Activated naive CD8-positive, alpha-beta T cell treated with anti-CD3 and anti-CD28 coated beads, Interleukin-2, amount 50 U/mL, for 16 hours (primary cell): ENCODE results near the gene KCNH5.
"Not testable (repeated sequence)": the region's sequence is repeated elsewhere in the genome, so short reads cannot be mapped to it uniquely, and the experiment has no call there.

ENCODE experiments used
- DNase-seq: peaks from one replicate; pipeline ENCODE4 v3.0.0-alpha.2; 2020; ENCODE audit warnings: low read depth, low spot score

Gene KCNH5

GRCh38 chr14:62885451-62885850 lies 159.8 kb downstream of the KCNH5 start:
- no peak for DNase-seq

DNA sequence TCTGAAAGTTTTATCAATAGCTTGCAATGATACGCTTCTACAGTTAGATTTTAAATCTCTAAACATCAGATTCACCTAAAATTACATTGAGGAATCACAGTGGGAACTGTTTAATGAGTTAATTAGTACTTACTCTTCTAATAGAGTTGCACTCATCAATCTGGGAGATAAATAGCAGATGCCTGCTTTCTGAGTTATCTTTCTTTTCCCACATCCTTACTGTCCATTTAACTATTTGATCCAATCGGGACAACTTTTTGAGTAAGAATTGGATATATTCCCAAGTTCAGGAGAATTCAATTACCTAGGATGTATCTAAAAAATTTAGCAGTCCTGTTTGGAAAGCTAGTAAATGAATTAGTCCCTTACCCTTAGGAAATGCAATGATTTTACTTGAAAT lies 162.3 kb downstream of the KCNH5 start:
- DNase-seq, result no peak

- no peak for DNase-seq
Observed at GRCh38 chr14:62866376-62866775, 178.9 kb downstream of the KCNH5 start.

GRCh38 chr14:62864588-62864987 lies 180.7 kb downstream of the KCNH5 start:
- DNase-seq, result no peak

DNA sequence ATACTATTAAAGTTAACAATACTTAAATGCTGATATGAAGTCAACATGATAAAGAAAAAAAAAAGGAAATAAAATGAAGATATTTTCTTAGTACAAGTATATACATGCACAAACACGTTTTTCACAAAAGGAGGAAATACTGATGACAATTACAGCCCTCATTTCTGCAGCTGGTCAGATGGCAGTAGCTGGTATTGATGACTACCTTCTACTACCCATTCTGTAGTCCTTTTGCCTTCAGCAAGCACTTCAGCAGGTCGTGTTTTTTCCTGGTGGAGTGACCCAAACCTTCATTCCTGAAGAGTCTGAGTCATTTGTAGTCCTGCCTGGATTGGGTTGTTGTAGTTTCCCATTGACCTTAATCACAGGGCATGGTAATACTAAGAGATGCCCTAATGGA lies 187.2 kb downstream of the KCNH5 start:
- DNase-seq, result not testable (repeated sequence)

DNA sequence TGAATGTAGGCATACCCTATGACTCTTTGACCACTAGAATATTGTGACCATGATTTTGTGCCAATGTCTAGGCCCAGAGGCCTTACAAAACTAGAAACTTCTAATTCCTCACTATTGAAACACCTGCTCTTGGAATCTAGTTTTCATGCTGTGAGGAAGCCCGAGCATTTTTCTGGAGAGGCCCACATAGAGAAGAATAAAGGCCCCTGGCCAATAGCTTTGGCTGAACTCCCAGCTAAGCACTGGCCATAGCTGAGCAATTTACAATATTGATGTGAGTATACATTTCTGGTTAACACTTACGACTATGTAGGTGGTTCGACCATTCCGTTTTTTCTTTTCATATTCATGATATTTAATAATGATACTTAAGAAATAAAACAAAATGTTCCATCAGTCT lies 190.3 kb downstream of the KCNH5 start:
- no peak for DNase-seq

DNA sequence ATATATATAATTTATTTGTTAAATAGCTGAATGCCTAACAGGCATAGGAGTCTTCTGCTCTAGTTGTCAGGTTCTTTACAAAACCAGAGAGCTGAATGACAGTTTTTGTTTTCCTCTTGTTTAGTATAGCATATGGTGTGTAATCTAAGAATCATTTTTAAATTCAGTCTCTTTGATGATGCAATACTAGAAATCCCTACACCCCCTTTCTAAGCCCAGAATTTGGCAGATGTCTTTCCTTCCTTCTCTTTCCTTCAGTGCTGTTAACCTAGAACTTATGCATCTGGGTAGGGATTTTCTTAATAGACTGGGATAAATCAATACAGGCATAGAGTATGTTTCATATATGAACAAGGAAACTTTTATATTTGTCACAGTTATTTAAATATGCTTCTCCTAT lies 198.1 kb downstream of the KCNH5 start:
- DNase-seq, result no peak

GRCh38 chr14:62844546-62844945 lies 200.7 kb downstream of the KCNH5 start:
- no peak for DNase-seq

DNA sequence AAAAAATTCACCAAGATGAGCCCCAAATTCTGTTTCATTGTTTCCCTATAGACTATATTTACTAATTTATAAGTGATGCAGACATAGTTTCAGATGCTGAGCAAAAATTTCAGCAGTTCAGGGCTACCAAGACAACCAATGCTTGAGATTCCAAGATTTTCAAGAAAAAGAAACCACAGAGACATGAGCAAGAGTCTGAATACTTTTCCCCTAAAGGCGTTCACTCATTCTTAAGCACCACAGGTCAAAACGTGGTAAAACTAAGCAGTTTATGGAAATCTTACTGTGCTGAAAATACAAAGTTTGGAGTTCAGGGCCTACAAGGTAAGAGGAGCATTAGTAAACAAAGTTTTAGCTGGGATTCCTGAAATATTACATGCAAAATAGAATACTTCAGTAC lies 221.2 kb downstream of the KCNH5 start:
- DNase-seq, result no peak

GRCh38 chr14:62819931-62820330 lies 225.3 kb downstream of the KCNH5 start:
- DNase-seq, result no peak

- no peak for DNase-seq
Observed at GRCh38 chr14:62807636-62808035, 237.6 kb downstream of the KCNH5 start.

DNA sequence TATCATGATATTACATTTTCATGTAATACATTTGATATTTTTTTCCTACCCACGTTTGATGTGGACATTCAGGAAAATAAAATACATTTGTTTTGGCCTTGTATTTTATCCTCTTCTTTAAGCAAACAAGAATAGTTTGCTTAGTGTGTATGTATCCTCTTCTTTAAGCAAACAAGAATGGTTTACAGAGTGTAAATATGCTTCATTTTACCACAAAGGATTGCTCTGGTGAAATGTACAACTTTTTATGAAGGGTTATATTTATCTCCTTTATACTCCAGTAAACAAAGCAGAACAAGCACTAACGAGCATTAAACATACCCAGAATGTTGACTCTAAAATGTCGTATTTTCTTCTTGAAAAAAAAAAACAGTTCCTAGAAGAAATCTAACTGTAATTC lies 244.7 kb downstream of the KCNH5 start:
- DNase-seq, result no peak

- no peak for DNase-seq
Observed at GRCh38 chr14:62796431-62796830, 248.8 kb downstream of the KCNH5 start.

- no peak for DNase-seq
Observed at GRCh38 chr14:62792578-62792977, 252.7 kb downstream of the KCNH5 start.

GRCh38 chr14:62781328-62781727 lies 263.9 kb downstream of the KCNH5 start:
- not testable (repeated sequence) for DNase-seq

- no peak for DNase-seq
Observed at GRCh38 chr14:62778852-62779251, 266.4 kb downstream of the KCNH5 start.

DNA sequence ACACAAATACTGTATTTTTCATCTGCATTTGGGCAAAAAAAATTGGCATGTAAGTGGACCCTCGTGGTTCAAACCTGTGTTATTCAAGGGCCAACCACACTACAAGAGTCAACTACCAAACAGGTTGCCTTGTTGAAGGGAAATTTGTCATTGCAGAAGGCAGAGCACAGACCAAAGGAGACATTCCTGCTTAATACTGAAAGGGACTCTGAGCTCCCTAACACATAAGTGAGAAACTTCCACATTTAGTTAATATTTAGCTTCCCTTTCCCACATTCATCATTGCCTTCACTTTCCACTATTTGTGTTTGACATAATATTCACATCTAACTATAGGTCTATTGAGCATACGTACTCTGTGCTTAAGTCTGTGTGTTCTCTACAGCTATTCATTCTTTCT lies 266.9 kb downstream of the KCNH5 start:
- no peak for DNase-seq

DNA sequence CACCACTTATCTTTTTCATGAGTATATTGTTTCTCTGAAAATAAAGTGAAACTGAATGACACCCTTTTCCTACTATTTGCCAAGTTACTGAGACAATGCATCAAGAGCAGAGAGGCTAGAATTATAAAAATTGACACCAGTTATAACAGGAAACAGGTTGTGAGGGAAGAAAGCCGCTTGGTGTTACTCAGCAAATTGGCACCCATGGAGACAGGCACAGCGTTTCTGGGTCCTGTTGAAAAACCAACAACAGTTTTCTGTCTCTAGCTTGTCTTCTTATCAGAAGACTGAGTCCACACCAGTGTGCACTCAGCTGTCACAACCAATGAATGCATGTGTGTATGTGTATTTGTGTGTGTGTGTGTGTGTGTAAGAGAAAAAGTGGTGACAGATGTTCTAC lies 267.7 kb downstream of the KCNH5 start:
- no peak for DNase-seq

- DNase-seq, result no peak
Observed at GRCh38 chr14:62776300-62776699, 269.0 kb downstream of the KCNH5 start.

- no peak for DNase-seq
Observed at GRCh38 chr14:62768753-62769152, 276.5 kb downstream of the KCNH5 start.

GRCh38 chr14:62763951-62764350 lies 281.3 kb downstream of the KCNH5 start:
- DNase-seq, result no peak

DNA sequence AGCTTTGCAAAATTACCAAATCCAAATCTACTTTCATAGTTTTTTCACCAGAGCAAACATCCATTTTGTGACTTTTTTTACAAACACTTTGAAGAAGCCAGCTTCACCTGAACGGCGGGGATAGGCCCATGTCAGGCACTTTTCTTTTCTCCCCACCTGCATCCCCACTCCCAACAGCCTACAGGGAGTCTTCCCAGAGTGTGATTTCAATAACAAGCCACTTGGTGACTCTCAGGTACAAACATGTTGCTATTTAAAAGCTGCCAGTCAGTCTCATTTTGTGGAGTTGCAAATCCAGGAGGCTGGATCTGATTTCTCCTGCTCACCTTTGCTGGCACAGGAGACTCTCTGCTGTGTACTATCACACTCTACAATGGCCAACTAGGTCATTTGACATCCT lies 285.5 kb downstream of the KCNH5 start:
- DNase-seq, result no peak

DNA sequence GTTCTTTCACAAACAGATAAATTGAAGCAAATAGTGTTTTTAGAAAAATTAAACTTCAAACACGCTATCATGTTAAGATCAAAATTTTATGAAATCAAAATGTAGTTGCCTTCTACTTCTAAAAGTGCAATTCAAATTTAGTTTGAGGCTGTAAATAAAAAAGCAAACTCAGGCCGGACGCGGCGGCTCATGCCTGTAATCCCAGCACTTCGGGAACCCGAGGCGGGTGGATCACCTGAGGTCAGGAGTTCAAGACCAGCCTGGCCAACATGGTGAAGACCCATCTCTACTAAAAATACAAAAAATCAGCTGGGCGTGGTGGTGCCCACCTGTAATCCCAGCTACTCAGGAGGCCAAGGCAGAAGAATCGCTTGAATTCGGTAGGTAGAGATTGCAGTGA lies 298.4 kb downstream of the KCNH5 start:
- not testable (repeated sequence) for DNase-seq

DNA sequence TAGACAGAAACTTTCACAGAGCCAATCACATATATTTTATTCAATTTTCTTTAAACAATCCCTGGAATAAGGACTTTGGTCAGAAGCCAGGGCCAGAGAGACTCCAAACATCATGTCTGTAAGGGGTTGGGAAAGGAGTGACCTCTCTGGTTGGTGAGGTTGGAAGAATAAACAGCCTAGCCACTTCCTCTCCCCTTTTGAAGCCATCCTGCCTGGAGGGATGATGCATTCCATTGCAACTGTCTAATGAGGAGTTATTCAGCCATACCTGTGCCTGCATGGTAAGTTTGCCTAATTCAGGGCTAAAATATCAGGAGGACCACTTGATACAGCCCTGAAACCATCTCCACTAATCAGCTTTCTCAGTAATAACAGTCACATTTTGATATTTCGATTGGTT lies 299.8 kb downstream of the KCNH5 start:
- DNase-seq, result no peak

DNA sequence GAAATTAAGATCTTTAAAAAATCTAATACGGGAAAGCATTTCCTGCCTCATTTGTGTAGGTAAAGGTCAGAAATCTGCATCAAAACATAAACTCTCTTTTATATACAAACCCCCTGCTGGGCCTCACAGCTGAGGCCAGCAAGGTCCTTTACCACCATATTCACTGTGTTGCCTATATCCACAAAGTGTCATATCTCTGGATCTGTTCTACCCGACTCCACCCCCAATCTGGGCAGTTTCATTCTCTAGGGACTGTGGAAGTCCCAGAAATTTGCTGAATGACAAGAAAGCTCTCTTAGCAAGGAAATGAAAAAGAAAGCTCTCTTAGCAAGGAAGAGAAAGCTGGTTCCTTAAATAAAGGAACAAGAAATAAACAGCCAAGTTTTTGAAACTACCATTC lies 301.7 kb downstream of the KCNH5 start:
- DNase-seq, result no peak
